GM18951 (cell line): ENCODE results near the gene CCDC91.

ENCODE experiments used
- POLR2A ChIP-seq: IDR thresholded peaks from 4 replicates; pipeline ENCODE4 v1.6.1; 2011; ENCODE audit warnings: mild to moderate bottlenecking; ENCODE audit not compliant: insufficient read length, insufficient read depth; ENCODE audit errors: extremely low read depth
- in situ Hi-C: fragments of 300-500 bp; cut with MboI; formaldehyde crosslinking; loops from one replicate; pipeline ENCODE4 v1.12.0; 2022; ENCODE audit warnings: low sequenced_read_pairs, mixed read lengths, inconsistent platforms; ENCODE audit not compliant: unreplicated experiment

The CCDC91 gene

GRCh38 chr12:28585146-28585545, 394.9 kb downstream of the CCDC91 start:
- in situ Hi-C loops = no loop called here
- TF ChIP-seq POLR2A = no peak

GRCh38 chr12:28586481-28586880, 396.2 kb downstream of the CCDC91 start:
- no peak for TF ChIP-seq POLR2A
- in situ Hi-C loops = no loop called here

GRCh38 chr12:28591831-28592230, 401.6 kb downstream of the CCDC91 start:
- in situ Hi-C loops = no loop called here
- no peak for TF ChIP-seq POLR2A
